ENCODE results near the gene TBC1D21. TPM values are rescaled to one million over a fixed set of nuclear protein-coding genes. Genes with fewer than 3 reads are reported as not detected.

TBC1D21 gene
- total and polyA plus RNA-seq, 2 of the 8 experiments (the other 6 are each of a cell fraction or from before 2014, with no cell fraction given): not detected

DNA sequence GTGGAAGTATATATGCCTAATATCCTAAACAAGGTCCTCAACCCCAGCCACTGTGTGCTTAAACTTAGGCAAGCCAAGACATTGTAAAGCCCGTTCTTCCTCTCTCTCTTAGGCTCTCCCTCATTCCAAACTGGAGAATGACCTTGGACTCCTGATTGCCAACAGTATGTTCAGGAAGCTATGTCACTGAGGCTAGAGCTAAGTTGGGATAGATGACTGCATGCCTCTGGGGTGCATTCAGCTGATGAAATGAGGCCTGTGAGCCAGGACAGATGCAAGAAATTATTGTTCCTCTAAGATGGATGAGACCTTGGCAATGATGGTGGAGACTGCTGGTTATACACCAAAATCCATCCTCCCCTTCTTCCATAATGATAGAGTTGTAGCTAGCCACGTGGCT, 27.9 kb upstream of the TBC1D21 start:
- POLR2A ChIA-PET (ENCODE audit: partially characterized antibody): no interaction called here
- Histone ChIP-seq H3K36me3 (ENCODE audit: control insufficient read depth in 2 of 4, insufficient read depth in 4 of 4, low read length in 3 of 4) (no peaks in the 10 kb centered on the region), H2BK12ac (ENCODE audit: low read depth, low read length) (no peak overlapping the region), H4K20me1 (replicated peaks in 1 of 2; ENCODE audit: control insufficient read depth in 1 of 2, insufficient read depth in 2 of 2, low read length in 2 of 2) (no peaks in the 10 kb centered on the region), H4K91ac (replicated peaks; ENCODE audit: insufficient read length, low read length) (no peak overlapping the region), H3K4me1 (replicated peaks in 1 of 4; ENCODE audit: control insufficient read depth in 3 of 4, insufficient read depth in 4 of 4, low read length in 3 of 4) (peaks cover 0 to 11% (median 3%) of the 10 kb centered on the region in 4 experiments; a peak in 4 of 7 replicates), H3K79me1 (ENCODE audit: low read depth, low read length) (no peaks in the 10 kb centered on the region), H3K9me3 (ENCODE audit: insufficient read depth in 2 of 2, low read depth in 1 of 2, low read length in 1 of 2) (no peaks in the 10 kb centered on the region), H3K4ac (replicated peaks; ENCODE audit: insufficient read length, low read depth, low read length) (no peak overlapping the region), H2AK5ac (ENCODE audit: low read depth, low read length) (no peak overlapping the region), H3K4me2 (ENCODE audit: insufficient read depth in 1 of 2, low read depth in 2 of 2, low read length in 2 of 2) (no peak overlapping the region), H3K4me3 (ENCODE audit: extremely low read depth in 1 of 4, insufficient read depth in 2 of 4, low read depth in 3 of 4, low read length in 4 of 4) (no peak overlapping the region), H3K14ac (ENCODE audit: insufficient read length) (no peak overlapping the region), H4K5ac (ENCODE audit: insufficient read length, low read depth, low read length) (no peak overlapping the region), H3K27me3 (replicated peaks in 1 of 4; ENCODE audit: control insufficient read depth in 3 of 4, extremely low read depth in 1 of 4, insufficient read depth in 3 of 4, low read length in 3 of 4) (no peaks in the 10 kb centered on the region; a peak in 1 of 7 replicates), H3K79me2 (ENCODE audit: control insufficient read depth in 1 of 2, insufficient read depth in 2 of 2, low read length in 2 of 2) (no peaks in the 10 kb centered on the region), H3K23ac (ENCODE audit: insufficient read length) (no peak overlapping the region), H2BK20ac (ENCODE audit: low read length) (no peak overlapping the region), H2BK5ac (ENCODE audit: low read depth, low read length) (no peak overlapping the region), H3K23me2 (ENCODE audit: low read depth, low read length) (no peaks in the 10 kb centered on the region), H3K56ac (replicated peaks; ENCODE audit: insufficient read length, low read depth, low read length) (no peak overlapping the region), H2BK120ac (replicated peaks; ENCODE audit: low read depth, low read length) (no peak overlapping the region), H3K27ac (ENCODE audit: low read depth, low read length) (no peak overlapping the region), H2BK15ac (ENCODE audit: low read length) (no peak overlapping the region), H2AFZ (ENCODE audit: low read length) (no peak overlapping the region), H4K8ac (ENCODE audit: extremely low read depth, insufficient read depth, low read length) (no peak overlapping the region), H3K18ac (ENCODE audit: extremely low read depth, low read length) (no peak overlapping the region), H3K9ac (replicated peaks in 1 of 4; ENCODE audit: extremely low read depth in 1 of 4, low read depth in 3 of 4, low read length in 3 of 4) (no peak overlapping the region; a peak in 1 of 7 replicates)
- CTCF ChIA-PET (ENCODE audit: partially characterized antibody): interaction anchor here (1.0 to 7.3 kb wide), 8 partner anchors 12 to 117 kb away, joined by 3 to 32 read pairs (median 4); partner anchors contain the start of gene TBC1D21
- TF ChIP-seq, protein P1, sequence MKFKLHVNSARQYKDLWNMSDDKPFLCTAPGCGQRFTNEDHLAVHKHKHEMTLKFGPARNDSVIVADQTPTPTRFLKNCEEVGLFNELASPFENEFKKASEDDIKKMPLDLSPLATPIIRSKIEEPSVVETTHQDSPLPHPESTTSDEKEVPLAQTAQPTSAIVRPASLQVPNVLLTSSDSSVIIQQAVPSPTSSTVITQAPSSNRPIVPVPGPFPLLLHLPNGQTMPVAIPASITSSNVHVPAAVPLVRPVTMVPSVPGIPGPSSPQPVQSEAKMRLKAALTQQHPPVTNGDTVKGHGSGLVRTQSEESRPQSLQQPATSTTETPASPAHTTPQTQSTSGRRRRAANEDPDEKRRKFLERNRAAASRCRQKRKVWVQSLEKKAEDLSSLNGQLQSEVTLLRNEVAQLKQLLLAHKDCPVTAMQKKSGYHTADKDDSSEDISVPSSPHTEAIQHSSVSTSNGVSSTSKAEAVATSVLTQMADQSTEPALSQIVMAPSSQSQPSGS (IDR thresholded peaks at IDR 0.05; ENCODE audit: low read length): no peak
- TF ChIP-seq TAF7 (optimal IDR thresholded peaks at IDR 0.05; ENCODE audit: borderline replicate concordance, low read depth, low read length): no peak
- no peak for TF ChIP-seq SUZ12 (IDR thresholded peaks at IDR 0.05; ENCODE audit: low read length)
- no peak for TF ChIP-seq GTF2F1 (IDR thresholded peaks at IDR 0.05; ENCODE audit: borderline replicate concordance, low read depth, low read length)
- FAIRE-seq (no peak), DNase-seq (ENCODE audit: low read depth in 1 of 2, low spot score in 2 of 2) (no peak)
- WGBS, 2 experiments (ENCODE audit: extremely low coverage in 1 of 2, insufficient coverage in 1 of 2, insufficient read length in 1 of 2, insufficient replicate concordance in 2 of 2, low coverage in 1 of 2, low lambda C conversion rate in 2 of 2, missing lambda C conversion rate in 1 of 2): 83% methylated on average over 2 of the region's 2 CpGs; no CpG with 5 or more reads in 1 of the 2 experiments

Data from H1 (cell line).